Measurements from ENCODE around the gene GNS. TPM values are rescaled to one million over a fixed set of nuclear protein-coding genes. Genes with fewer than 3 reads are reported as not detected.
"Not testable (repeated sequence)": the region's sequence is repeated elsewhere in the genome, so short reads cannot be mapped to it uniquely, and the experiment has no call there.

GNS gene
- total RNA-seq = 126 TPM

DNA sequence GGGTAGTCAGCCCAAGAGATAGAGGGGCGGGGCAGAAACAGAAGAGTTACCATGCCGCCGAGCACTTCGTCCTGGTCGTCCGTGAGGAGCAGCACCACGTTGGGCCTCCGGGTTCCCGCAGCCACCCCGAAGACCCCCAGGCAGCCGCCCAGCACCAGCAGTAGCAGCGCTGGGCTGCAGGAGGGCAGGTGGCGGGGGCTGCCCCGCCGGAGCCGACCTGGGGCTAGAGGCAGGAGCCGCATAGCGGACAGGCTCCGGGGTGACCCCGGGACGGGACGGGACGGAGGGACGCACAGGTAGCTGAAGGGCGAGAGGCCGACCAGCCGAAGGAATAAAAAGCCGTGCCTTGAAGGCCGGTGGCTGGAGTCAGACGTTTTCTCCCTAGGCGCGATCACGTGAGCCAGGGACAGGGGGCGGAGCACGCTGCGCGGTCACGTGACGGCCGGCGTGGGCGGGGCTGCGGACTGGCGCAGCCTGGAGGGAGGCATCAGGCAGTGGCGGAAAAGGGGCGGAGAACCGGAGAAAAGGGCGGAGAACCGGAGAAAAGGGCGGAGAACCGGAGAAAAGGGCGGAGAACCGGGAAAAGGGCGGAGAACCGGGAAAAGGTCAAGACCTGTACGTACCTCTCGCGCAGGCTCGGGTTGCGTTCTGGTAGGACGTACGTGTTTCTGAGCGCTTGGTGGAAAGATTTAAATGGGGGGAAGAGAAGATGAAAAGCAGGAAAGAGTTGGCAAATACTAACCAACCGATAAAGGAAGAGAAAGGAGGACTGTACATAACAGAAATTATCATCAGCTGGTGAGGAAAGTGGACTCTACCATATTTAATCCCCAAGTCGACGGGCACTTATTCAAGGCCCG, at the start of gene GNS:
Gene GNS (minus strand): TSS at position 372 of the 860 bp plus-strand sequence. CDS start 130 bp downstream, at position 242.
- Histone ChIP-seq H3K27me3 (ENCODE audit: insufficient read depth, low read length) (no peaks in the 10 kb centered on the region), H3K4me1 (ENCODE audit: insufficient read depth, low read length) (peaks cover 66% of the 10 kb centered on the region), H3K9me3 (ENCODE audit: low read depth, low read length) (no peaks in the 10 kb centered on the region), H3K4me3 (ENCODE audit: low read length) (peak within 1 kb of the TSS; percentile 94)

DNA sequence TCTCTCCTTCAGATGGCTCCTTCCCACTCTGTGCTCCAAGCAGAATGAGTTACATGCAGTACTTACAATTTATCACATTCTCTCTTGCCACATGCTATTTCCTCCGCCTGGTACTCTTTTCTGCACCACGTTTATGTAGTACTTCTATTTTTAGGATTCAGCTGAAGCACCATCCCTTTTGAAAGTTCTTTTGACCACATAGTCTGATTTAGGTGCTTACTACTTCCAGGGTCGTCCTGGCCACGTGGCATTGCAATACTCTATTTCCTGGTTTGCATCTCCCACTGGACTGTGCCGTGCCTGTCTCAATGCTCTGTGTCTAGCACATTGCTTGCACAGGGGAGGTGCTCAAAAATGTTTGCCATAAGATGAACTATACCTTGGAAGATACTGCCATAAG, 48.9 kb upstream of the GNS start:
- Histone ChIP-seq H3K9me3 (ENCODE audit: low read depth, low read length) (no peaks in the 10 kb centered on the region), H3K4me3 (ENCODE audit: low read length) (no peak overlapping the region), H3K4me1 (ENCODE audit: insufficient read depth, low read length) (no peaks in the 10 kb centered on the region), H3K27me3 (ENCODE audit: insufficient read depth, low read length) (peaks cover 7% of the 10 kb centered on the region)

DNA sequence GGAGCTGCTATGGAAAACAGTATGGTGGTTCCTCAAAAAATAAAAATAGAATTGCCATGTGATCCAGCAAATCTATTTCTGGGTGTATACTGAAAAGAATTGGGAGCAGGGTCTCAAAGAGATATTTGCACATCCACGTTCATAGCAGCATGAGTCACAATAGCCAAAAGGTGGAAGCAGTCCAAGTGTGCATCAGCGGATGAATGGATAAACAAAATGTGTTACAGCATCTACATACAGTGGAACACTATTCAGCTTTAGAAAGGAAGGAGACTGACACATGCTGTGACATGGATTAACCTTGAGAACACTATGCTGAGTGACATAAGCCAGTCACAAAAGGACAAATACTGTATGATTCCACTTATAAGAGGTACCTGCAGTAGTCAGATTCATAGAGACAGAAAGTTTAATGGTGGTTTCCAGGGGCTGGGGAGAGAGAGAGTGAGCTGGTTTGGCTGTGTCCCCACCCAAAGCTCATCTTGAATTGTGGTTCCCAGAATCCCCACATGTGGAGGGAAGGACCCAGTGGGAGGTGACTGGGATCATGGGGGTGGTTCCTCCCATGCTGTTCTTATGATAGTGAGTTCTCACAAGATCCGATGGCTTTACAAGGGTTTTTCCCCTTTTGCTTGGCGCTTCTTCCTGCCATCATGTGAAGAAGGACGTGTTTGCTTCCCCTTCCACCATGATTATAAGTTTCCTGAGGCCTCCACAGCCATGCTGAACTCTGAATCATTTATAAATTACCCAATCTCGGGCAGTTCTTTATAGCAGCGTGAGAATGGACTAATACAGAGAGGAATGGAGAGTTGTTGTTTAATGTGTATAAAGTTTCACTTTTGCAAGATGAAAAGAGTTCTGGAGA, 47.6 kb upstream of the GNS start:
- Histone ChIP-seq H3K27me3 (ENCODE audit: insufficient read depth, low read length) (peaks cover 3% of the 10 kb centered on the region), H3K4me1 (ENCODE audit: insufficient read depth, low read length) (no peaks in the 10 kb centered on the region), H3K9me3 (ENCODE audit: low read depth, low read length) (no peaks in the 10 kb centered on the region), H3K4me3 (ENCODE audit: low read length) (no peak overlapping the region)

DNA sequence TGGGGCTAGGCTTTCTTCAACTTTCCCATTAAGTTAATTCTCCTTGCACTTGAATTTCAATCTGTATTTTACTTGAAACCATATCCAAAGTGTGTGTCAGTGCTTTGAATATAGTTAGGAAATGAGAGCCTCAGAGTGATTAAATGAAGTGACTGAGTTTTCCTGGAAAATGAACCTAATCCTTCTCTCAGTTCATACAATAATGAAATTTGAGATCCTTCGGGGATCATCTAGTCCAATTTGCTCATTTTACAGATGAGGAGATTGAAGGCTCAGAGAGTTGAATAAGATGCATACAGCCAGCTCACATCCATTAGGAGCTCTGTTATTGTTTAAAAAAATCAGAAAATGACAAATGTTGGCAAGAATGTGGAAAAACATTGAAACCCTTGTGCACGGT, 47.0 kb upstream of the GNS start:
- Histone ChIP-seq H3K9me3 (ENCODE audit: low read depth, low read length) (no peaks in the 10 kb centered on the region), H3K4me1 (ENCODE audit: insufficient read depth, low read length) (peaks cover under 1% of the 10 kb centered on the region), H3K27me3 (ENCODE audit: insufficient read depth, low read length) (peaks cover 2% of the 10 kb centered on the region), H3K4me3 (ENCODE audit: low read length) (no peak overlapping the region)

DNA sequence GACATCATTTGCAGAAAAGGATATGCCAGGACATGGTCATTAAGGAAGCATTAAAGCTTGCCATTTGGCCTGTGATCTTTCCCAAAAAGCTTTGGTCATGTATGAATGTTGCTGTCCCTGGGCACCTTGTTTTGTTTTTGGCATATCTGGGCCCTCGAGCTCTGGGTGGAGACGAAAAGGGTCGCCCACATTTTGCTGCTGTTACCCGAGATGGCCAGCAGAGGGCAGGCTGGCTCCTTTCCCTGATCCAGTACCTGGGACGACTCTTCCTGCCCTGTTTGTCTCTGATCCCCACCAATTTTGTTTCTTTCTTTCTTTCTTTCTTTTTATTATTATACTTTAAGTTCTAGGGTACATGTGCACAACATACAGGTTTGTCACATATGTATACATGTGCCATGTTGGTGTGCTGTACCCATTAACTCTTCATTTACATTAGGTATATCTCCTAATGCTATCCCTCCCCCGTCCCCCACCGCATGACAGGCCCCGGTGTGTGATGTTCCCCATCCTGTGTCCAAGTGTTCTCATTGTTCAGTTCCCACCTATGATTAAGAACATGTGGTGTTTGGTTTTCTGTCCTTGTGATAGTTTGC, 43.1 kb upstream of the GNS start:
- H3K9me3 ChIP-seq (ENCODE audit: low read depth, low read length); H3K4me3 ChIP-seq (ENCODE audit: low read length); H3K27me3 ChIP-seq (ENCODE audit: insufficient read depth, low read length): not testable (repeated sequence)
- H3K4me1 ChIP-seq (ENCODE audit: insufficient read depth, low read length) = peaks cover 12% of the 10 kb centered on the region

DNA sequence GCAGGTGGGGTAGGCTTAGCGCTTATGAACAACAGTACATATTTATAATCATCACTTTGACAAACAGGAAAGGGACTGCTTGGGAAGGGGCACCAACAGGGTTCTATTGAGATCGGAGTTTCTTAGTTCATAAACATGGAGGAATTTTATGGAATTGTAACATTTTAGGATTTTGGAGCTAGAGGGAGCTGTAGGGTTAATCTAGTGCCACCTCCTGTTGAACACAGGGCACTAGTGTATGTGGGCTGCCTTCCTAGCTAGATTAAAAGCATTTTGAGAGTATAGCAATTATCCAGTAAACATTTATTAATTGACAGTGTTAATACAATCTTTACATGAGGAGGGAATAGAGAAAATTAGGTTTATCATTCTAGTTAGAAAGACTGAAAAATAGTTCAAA, 42.2 kb upstream of the GNS start:
- no peaks in the 10 kb centered on the region for H3K9me3 ChIP-seq (ENCODE audit: low read depth, low read length)
- H3K27me3 ChIP-seq (ENCODE audit: insufficient read depth, low read length) = peaks cover 2% of the 10 kb centered on the region
- peaks cover 12% of the 10 kb centered on the region for H3K4me1 ChIP-seq (ENCODE audit: insufficient read depth, low read length)
- no peak overlapping the region for H3K4me3 ChIP-seq (ENCODE audit: low read length)

DNA sequence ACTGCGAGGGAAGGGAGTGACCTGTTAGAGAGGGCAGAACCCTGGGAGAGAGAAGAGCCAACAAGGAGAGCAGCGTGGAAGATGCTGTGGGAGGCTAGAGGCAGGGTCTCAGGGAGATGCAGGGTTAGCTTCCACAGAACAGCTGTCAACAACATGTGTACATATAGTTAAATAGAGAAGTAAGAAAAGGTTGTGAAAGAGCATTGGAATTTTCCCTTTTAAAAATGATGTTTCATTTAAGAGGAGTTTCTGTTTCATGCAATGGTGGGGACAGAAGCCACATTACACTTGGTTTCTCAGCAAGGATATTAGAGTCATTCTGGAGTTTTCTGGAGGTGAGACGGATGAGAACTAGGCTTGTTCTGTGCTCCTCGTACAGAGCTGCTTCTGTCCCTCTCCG, 41.4 kb upstream of the GNS start:
- Histone ChIP-seq H3K4me1 (ENCODE audit: insufficient read depth, low read length) (peaks cover 12% of the 10 kb centered on the region), H3K9me3 (ENCODE audit: low read depth, low read length) (no peaks in the 10 kb centered on the region), H3K27me3 (ENCODE audit: insufficient read depth, low read length) (peaks cover 2% of the 10 kb centered on the region), H3K4me3 (ENCODE audit: low read length) (no peak overlapping the region)

DNA sequence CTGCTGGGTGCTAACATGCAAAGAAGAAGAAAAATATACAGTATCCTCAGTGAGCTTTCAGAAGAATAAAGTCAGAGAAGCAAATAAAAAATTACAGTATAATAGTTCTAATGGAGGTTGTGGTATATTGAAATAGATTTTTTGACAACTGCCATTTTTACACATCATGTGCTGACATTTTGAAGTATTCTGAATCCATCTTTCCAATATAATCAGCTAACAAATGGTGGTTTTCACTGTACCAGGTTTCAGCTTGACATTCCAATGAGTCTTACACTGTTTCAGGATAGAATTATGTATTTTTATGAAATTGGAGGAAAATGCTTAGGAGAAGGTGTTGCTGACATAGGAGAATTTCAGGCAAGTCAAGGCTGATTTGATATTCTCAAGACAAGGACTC, 39.0 kb upstream of the GNS start:
- H3K27me3 ChIP-seq (ENCODE audit: insufficient read depth, low read length) = no peaks in the 10 kb centered on the region
- H3K4me3 ChIP-seq (ENCODE audit: low read length) = no peak overlapping the region
- peaks cover 12% of the 10 kb centered on the region for H3K4me1 ChIP-seq (ENCODE audit: insufficient read depth, low read length)
- H3K9me3 ChIP-seq (ENCODE audit: low read depth, low read length) = no peaks in the 10 kb centered on the region

DNA sequence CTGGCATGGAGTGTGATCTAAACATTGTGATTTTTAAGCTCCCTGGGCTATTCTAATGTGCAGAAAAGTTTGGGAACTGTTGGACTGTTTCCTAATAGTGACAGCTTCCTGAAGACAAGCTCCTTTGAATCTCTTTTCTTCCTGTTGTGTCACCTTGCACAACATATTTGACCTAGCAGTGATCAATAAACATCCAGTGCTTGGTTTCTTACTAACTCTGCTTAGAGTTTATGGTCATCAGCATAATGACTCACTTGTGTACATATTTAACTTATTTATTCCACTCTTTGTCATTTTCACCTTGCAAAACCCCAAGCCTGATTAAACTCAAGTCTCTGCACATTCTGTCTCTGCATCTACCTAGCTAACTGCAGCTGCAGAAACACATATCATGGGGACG, 38.0 kb upstream of the GNS start:
- H3K4me1 ChIP-seq (ENCODE audit: insufficient read depth, low read length) = peaks cover 12% of the 10 kb centered on the region
- H3K4me3 ChIP-seq (ENCODE audit: low read length) = no peak overlapping the region
- no peaks in the 10 kb centered on the region for H3K9me3 ChIP-seq (ENCODE audit: low read depth, low read length)
- no peaks in the 10 kb centered on the region for H3K27me3 ChIP-seq (ENCODE audit: insufficient read depth, low read length)

DNA sequence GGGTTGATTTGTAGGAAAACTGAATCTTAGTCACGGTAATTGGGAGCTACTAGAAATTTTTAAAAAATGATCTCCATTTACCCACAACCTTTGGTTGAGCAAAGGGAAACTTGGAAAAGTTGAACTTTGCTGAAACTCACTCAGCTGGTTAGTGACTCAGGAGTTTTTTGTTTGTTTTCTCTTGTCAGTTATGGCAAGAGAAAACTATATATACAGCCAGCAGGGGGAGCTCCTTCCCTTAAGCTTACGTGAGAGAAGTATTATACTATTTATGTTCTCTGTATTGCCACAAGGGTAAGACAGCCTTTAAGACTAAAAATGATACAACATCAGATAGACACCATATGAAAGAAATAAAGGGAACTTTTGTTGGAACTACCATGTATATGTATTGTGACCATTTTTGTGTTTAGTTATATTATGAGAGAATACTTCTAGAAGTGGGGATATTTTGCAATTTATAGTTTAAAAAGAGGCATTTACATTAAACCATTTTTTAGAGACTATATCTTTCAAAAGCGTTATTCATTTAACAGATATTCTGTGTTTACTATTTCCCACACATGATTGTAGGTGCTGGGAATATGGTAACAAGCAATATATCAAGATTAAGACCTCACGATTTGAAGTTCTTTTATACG, 37.1 kb upstream of the GNS start:
- peaks cover 12% of the 10 kb centered on the region for H3K4me1 ChIP-seq (ENCODE audit: insufficient read depth, low read length)
- H3K4me3 ChIP-seq (ENCODE audit: low read length) = no peak overlapping the region
- no peaks in the 10 kb centered on the region for H3K9me3 ChIP-seq (ENCODE audit: low read depth, low read length)
- H3K27me3 ChIP-seq (ENCODE audit: insufficient read depth, low read length) = no peaks in the 10 kb centered on the region

DNA sequence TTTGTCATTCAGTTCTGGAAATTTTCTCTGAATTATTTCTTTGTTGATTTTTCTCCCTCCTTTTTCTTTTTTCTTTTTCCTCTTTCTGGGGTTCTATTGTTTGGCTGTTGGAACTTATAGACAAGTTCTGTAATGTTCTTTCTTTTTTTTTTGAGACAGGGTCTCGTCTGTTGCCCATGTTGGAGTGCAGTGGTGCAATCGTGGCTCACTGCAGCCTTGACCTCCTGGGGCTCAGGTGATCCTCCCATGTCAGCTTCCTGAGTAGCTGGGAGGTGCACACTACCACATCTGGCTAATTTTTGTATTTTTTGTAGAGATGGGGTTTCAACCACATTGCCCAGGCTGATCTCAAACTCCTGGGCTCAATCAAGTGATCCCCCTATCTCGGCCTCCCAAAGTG, 35.1 kb upstream of the GNS start:
- Histone ChIP-seq H3K9me3 (ENCODE audit: low read depth, low read length) (no peaks in the 10 kb centered on the region), H3K4me1 (ENCODE audit: insufficient read depth, low read length) (no peaks in the 10 kb centered on the region), H3K27me3 (ENCODE audit: insufficient read depth, low read length) (no peaks in the 10 kb centered on the region), H3K4me3 (ENCODE audit: low read length) (no peak overlapping the region)

DNA sequence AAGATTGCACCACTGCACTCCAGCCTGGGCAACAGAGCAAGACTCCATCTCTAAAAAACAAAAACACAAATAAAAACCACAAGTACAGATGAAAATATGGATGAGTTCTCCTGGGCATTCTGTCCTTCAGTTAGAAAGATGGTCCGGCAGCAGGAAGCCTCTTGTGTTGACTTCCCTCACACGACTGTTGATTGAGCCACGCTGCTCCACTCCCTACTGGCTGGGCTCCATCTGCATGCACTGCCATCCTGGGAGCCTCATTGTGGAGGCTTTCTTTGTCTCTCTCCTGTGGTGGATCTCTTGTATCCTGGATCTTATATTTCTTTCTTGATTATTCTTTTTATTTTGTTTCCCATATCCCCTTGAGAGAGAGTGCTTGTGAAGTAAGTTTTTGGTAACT, 34.4 kb upstream of the GNS start:
- H3K4me1 ChIP-seq (ENCODE audit: insufficient read depth, low read length) = no peaks in the 10 kb centered on the region
- H3K27me3 ChIP-seq (ENCODE audit: insufficient read depth, low read length) = no peaks in the 10 kb centered on the region
- H3K4me3 ChIP-seq (ENCODE audit: low read length) = no peak overlapping the region
- no peaks in the 10 kb centered on the region for H3K9me3 ChIP-seq (ENCODE audit: low read depth, low read length)

DNA sequence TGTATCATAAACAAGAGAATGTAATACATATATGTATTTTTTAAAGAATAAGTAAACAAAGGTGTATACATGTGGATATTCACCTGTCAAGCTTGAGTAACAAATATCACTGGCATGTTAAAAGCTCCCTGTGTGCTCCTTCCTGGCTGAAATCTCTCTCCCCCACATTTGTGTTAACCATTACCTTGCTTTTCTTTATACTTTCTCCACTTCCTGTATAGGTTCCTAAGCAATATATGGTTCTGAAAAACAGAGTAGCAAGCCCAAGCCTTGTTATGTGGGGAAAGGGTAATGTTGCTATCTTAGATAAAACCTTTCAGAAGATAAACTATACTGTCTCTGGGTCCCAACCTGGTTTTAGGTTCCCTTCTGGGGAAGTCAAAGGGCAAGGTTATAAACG, 32.9 kb upstream of the GNS start:
- H3K4me3 ChIP-seq (ENCODE audit: low read length) = no peak overlapping the region
- H3K4me1 ChIP-seq (ENCODE audit: insufficient read depth, low read length) = no peaks in the 10 kb centered on the region
- H3K9me3 ChIP-seq (ENCODE audit: low read depth, low read length) = no peaks in the 10 kb centered on the region
- H3K27me3 ChIP-seq (ENCODE audit: insufficient read depth, low read length) = no peaks in the 10 kb centered on the region

DNA sequence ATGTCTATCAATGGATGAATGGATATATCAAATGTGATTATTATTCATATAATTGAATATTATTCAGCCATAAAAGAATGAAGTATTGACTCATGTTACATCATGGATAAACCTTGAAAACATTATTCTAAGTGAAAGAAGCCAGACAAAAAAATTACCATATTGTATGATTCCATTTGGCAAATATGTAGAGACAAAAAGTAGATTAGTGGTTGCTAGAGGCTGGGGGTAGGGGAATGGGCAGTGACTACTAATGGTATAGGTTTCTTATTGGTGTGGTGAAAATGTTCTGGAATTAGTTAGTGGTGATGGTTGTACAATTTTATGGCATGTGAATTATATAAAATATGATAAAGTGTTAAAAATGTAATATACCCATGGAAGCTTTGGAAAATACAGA, 31.8 kb upstream of the GNS start:
- Histone ChIP-seq H3K27me3 (ENCODE audit: insufficient read depth, low read length) (no peaks in the 10 kb centered on the region), H3K4me3 (ENCODE audit: low read length) (no peak overlapping the region), H3K4me1 (ENCODE audit: insufficient read depth, low read length) (no peaks in the 10 kb centered on the region), H3K9me3 (ENCODE audit: low read depth, low read length) (no peaks in the 10 kb centered on the region)

DNA sequence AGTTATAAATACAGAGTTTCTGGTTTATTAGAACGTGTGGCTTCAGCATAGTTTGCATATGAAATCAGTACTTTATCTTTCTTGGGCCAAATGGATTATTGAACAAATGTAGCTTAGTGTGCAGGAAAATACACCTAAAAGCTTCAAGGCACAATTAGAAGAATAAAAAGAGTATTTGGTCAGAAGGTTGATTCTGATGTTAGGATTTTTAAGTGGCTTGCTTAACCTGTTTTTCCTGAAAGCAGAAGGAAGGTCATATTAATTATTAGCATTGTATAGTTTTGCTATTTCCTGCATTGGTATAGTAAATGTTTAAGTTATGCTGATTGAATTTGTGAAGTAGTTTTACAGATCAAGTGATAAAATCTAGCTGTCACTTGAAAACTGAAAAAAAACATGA, 31.0 kb upstream of the GNS start:
- Histone ChIP-seq H3K4me3 (ENCODE audit: low read length) (no peak overlapping the region), H3K27me3 (ENCODE audit: insufficient read depth, low read length) (peaks cover 3% of the 10 kb centered on the region), H3K9me3 (ENCODE audit: low read depth, low read length) (no peaks in the 10 kb centered on the region), H3K4me1 (ENCODE audit: insufficient read depth, low read length) (no peaks in the 10 kb centered on the region)
